Middle frontal gyrus (tissue), 1 donor: Measurements from ENCODE around the gene TIGD3.

Source experiments
- DNase-seq: peaks from one replicate; pipeline ENCODE4 v3.0.0-alpha.2; 2015; ENCODE audit warnings: low spot score; ENCODE audit errors: extremely low spot score

TIGD3 gene

DNA sequence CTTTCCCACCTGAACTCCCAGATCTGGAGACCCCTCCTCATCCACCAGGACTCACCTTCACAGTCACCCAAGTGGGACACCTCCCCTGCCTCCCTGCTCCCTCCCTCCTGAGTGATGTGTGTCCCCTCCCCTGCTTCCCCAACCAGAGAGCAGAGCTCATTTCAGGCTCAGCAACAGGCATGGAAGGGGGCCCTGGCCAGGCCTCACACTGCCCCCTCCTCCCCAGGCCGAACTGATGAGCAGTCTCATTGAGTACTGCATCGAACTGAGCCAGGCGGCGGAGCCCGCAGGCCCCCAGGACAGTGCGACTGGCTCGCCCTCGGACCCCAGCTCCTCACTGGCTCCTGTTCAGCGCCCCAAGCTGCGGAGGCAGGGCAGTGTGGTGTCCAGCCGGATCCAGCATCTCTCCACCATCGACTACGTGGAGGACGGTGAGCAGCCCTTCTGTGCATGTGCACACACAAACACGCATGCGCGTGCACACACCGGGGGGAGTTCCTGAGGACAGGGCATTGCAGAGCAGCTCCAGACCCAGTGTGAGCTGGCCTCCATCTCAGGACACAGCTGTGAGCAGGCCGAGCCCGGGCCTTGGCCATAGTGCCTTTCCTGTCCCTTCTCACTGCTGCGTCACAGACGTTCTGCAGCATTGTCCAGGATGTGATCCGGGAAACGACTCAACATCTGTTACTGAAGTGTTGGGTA, 50.2 kb downstream of the TIGD3 start:
- no peak for DNase-seq
